Measurements from ENCODE around the gene ATRNL1.

DNA sequence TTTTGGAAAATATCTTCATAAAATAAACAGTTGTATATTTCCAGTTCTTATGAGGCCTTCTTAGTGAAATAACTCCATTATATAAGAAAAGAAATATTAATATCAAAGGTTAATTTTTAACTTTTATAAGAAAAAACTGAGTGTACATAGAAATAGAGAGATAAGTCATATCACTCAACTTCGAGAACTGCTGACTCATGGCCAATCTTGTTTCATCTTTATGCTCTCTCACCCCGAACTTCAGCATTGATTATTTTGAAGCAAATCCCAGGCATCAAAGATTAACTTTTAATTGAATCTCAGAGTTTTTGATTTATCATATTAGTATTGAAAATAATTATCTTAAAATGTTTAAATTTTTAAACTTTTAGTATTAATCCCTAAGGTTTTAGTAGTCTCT, 652.8 kb downstream of the ATRNL1 start:
- TF ChIP-seq CTCF (IDR thresholded peaks at IDR 0.05) = no peak
- no peak for TF ChIP-seq POLR2A (IDR thresholded peaks at IDR 0.05)
